Mucosa of descending colon (tissue), 3 donors: ENCODE measurements around the gene IDH3G. TPM values are rescaled to one million over a fixed set of nuclear protein-coding genes. Genes with fewer than 3 reads are reported as not detected.

Source experiments
- ATAC-seq: fragments of 200-7000 bp; cut with Tn5 transposase; one replicate; pipeline ENCODE4 v1.9.1; 2020; ENCODE audit warnings: mild to moderate bottlenecking, moderate library complexity
- DNase-seq, 3 donors: peaks; one replicate each; pipeline ENCODE4 v3.0.0-alpha.2; 2020
- H3K36me3 ChIP-seq: fragments of 200-600 bp; one replicate; pipeline ENCODE4 v1.8.0; 2021; ENCODE audit warnings: low read depth, mild to moderate bottlenecking
- H3K4me1 ChIP-seq: fragments of 200-600 bp; one replicate; pipeline ENCODE4 v1.8.0; 2021; ENCODE audit warnings: low read depth, mild to moderate bottlenecking
- H3K4me3 ChIP-seq: fragments of 200-600 bp; one replicate; pipeline ENCODE4 v1.8.0; 2021; ENCODE audit warnings: mild to moderate bottlenecking
- H3K9me3 ChIP-seq: fragments of 200-600 bp; one replicate; pipeline ENCODE4 v1.8.0; 2021; ENCODE audit warnings: mild to moderate bottlenecking
- CTCF ChIP-seq: fragments of 200-600 bp; IDR thresholded peaks from one replicate; pipeline ENCODE4 v1.8.0; 2022; ENCODE audit warnings: antibody characterized with exemption, mild to moderate bottlenecking
- intact Hi-C, 2 donors: fragments of 100-400 bp; cut with DNase I in 1 of 2; cut with micrococcal nuclease in 1 of 2; formaldehyde crosslinking; loops; one replicate each; pipeline versions ENCODE4 v1.11.0 to v1.11.1; 2022; cut with DNase I, micrococcal nuclease
- total RNA-seq, 3 donors: library from RNA; stranded (reverse); fragmentation: NEBNext Ultra II Directional in 2 of 3; extraction: Animal tissue kit (Norgen Biotek cat#: 25700) in 2 of 3; gene quantifications; one replicate each; pipeline versions ENCODE4 v1.2.1 to v1.2.4, GENCODE V29; 2021 to 2023
- donor health status: DM: no; HTN: no; CAD: no; lungs with moderate emphysema.
- donor health status: DM: no; HTN: no; CAD: no.
- donor health status: DM: no; HTN: yes; CAD: no.

Gene IDH3G
- total RNA-seq, 3 donors from 2014 or later = 57.8 to 89.9 (median 79.3) TPM

DNA sequence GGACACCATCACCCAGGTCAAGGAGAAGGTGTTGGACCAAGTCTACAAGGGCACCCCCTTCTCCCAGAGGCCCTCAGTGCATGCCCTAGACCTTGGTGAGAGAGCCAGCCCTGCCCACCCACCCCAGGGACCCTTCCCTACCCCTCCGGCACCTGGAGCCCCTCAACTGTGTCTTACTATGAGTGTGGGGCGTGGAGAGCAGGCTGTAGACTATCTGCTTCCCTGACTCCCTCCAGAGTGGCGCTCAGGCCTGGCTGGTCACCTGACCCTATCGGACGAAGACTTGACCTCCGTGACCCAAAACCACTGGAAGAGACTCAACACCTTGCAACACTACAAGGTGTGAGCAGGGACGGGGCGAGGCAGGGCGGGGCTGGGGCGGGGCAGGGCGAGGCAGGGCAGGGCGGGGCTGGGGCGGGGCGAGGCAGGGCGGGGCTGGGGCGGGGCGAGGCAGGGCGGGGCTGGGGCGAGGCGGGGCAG is 18.0 kb downstream of the IDH3G start:
- H3K4me3 ChIP-seq = no peak overlapping the region
- ATAC-seq (no peak), DNase-seq (peak in 1 of 3 donors; percentile 8)
- intact Hi-C loops = no loop called here
- no peak for TF ChIP-seq CTCF
- no peaks in the 10 kb centered on the region for H3K36me3 ChIP-seq
- no peaks in the 10 kb centered on the region for H3K9me3 ChIP-seq
- H3K4me1 ChIP-seq = no peaks in the 10 kb centered on the region

GRCh38 chrX:153775293-153776119 is 18.7 kb downstream of the IDH3G start:
- ATAC-seq = no peak
- intact Hi-C loops = no loop called here
- Histone ChIP-seq H3K4me3 (no peak overlapping the region), H3K4me1 (no peaks in the 10 kb centered on the region), H3K36me3 (no peaks in the 10 kb centered on the region), H3K9me3 (no peaks in the 10 kb centered on the region)
- peak in 2 of 3 donors; percentile 12 to 39 for DNase-seq
- TF ChIP-seq CTCF = no peak

DNA sequence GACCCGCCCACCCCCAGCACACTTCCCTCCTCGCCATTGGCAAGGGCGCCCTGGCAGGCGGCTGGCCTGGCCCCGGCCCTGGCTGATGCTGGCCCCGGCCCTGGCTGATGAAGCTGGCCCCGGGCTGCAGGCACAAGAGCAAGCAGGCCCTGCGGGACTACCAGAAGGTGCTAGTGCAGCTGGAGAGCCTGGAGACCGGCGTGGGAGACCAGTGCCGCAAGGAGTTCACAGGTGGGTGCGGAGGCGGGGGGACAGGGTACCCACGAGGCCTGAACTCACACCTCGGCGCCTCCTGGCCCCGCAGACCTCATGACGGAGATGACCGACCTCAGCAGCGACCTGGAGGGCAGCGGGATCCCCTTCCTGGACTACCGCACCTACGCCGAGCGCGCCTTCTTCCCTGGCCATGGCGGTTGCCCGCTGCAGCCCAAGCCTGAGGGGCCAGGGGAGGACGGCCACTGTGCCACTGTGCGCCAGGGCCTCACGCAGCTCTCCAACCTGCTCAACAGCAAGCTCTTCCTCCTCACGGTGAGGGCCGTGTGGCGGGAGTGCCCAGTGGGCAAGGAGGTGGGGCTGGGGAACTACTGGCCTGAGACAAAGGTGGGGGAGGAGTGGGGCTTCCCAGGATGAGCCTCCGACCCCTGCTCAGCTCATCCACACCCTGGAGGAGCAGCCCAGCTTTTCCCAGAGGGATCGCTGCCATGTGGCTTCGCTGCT is 19.4 kb downstream of the IDH3G start:
- Histone ChIP-seq H3K36me3 (no peaks in the 10 kb centered on the region), H3K4me1 (no peaks in the 10 kb centered on the region), H3K9me3 (no peaks in the 10 kb centered on the region), H3K4me3 (no peak overlapping the region)
- ATAC-seq (no peak), DNase-seq (peak in 2 of 3 donors; percentile 8 to 40)
- intact Hi-C loops = no loop called here
- no peak for TF ChIP-seq CTCF

DNA sequence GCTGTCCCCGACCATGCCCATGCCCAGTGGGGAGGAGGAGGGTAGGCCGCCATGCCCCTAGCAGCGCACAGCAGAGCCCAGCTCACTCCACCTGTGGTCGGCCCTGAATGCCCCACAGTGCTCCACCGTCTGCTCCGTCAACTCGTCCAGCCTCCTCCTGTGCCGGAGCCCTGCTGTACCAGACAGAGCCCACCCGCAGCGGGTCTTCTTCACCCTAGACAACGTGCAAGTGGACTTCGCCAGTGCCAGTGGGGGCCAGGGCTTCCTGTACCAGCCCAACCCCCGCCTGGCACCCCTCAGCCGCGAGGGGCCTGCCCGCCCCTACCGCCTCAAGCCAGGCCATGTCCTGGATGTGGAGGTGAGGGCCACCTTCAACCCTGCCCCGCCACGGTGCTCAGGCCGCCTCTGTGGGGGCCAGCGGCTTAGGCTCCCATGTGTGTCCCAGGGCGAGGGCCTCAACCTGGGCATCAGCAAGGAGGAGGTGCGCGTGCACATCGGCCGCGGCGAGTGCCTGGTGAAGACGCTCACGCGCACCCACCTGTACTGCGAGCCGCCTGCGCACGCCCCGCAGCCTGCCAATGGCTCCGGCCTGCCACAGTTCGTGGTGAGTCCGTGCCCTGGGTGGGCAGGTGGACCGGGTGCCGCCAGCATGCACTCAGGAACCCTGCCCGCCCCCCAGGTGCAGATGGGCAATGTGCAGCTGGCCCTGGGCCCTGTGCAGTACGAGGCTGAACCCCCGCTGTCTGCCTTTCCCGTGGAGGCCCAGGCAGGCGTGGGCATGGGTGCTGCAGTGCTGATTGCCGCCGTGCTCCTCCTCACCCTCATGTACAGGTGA is 20.2 kb downstream of the IDH3G start:
- no peaks in the 10 kb centered on the region for H3K9me3 ChIP-seq

More for the DNA sequence above, 20.2 kb downstream of the IDH3G start:
- H3K36me3 ChIP-seq = no peaks in the 10 kb centered on the region
- intact Hi-C loops = no loop called here
- DNase-seq (peak in 2 of 3 donors; percentile 14 to 49), ATAC-seq (no peak)
- no peaks in the 10 kb centered on the region for H3K4me1 ChIP-seq
- H3K4me3 ChIP-seq = no peak overlapping the region
- no peak for TF ChIP-seq CTCF
